ENCODE measurements around the gene PCNX1. TPM values are rescaled to one million over a fixed set of nuclear protein-coding genes. Genes with fewer than 3 reads are reported as not detected.

The PCNX1 gene
- total RNA-seq, result 33.4 and 44.8 TPM in 2 replicates

DNA sequence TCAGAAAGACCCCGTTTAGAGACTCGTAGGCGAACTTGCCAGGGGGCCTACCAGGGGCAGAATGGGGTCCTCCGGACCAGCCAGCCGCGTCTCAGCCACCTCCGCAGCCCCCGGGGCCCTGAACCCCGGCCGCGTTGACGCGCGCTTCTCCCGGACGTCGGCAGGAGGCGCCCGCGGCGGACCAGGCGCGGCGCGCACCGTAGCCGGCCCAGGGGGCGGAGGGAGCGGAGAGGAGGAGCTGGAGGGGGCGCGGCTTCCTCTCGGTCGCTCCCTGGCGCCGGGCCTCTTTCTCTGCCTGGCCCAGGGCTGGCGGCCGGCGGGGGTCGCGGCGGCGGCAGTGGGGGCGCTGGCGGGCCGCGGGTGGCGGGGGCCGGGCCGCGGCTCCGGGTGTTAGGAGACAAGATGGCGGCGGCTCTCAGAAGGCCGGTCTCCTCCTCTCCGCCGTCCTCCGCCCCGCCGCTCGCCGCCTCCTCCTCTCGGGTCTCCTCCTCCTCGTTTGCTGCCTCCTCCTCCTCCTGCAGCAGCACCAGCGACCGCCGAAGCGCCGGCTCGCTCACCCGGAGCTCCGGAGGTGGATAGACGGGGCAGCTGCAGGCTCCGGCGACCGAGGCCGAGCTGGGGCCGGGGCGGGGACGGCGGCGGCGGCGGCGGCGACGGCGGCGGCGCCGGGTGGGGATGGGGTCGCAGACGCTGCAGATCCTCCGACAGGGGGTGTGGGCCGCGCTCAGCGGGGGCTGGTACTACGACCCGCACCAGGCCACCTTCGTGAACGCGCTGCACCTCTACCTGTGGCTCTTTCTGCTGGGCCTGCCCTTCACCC, at the start of gene PCNX1:
PCNX1 (plus strand) TSS at position 284 of the 820 bp plus-strand sequence; CDS start at position 676, 392 bp downstream.

Other genes with a start within 250 kb of the PCNX1 start
- under 0.01 and 0.38 TPM in 2 replicates for gene MAP3K9, start 97.9 kb upstream of the PCNX1 start, total RNA-seq

All from regular cardiac myocyte (primary cell).